ENCODE measurements around the gene GNG12.
A peak's percentile ranks its signal among the peaks of the same experiment; 100 is the strongest.
"Not testable (repeated sequence)": the region's sequence is repeated elsewhere in the genome, so short reads cannot be mapped to it uniquely, and the experiment has no call there.

Gene GNG12

DNA sequence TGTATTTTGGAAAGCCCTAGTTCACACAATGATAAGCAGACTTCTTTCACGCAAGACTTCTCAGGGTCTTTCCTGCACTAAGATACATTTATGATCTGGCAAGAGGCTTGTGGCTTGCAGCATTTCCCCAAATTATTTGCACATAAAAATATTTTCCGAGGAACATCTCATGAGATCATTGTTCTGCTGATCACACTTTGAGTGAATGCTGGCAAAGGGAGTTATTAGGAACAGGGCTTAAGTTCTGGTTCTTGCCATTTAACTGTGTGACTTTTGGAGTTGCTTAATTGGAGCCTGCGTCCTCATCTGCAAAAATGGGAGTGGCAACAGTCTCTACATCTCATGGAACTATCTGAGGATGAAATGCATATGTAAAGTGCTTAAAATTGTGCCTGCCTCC, 98.1 kb downstream of the GNG12 start:
- DNase-seq: no peak

DNA sequence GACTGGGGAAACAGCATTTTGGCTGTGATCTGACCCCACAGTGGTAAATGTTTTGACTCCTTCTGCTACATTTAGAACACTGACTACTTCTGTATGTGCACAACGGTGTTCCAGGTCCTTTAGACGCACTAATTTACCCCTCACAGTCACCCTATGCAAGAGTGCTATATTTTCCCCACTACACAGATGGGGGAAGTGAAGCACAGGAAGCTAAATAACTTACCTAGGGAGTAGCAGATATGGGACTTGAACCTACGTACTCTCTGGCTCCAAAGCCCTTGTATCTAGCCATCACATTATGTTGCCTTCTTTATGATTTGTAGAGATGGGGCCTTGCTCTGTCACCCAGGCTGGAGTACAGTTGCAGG, 99.0 kb downstream of the GNG12 start:
- DNase-seq: no peak

DNA sequence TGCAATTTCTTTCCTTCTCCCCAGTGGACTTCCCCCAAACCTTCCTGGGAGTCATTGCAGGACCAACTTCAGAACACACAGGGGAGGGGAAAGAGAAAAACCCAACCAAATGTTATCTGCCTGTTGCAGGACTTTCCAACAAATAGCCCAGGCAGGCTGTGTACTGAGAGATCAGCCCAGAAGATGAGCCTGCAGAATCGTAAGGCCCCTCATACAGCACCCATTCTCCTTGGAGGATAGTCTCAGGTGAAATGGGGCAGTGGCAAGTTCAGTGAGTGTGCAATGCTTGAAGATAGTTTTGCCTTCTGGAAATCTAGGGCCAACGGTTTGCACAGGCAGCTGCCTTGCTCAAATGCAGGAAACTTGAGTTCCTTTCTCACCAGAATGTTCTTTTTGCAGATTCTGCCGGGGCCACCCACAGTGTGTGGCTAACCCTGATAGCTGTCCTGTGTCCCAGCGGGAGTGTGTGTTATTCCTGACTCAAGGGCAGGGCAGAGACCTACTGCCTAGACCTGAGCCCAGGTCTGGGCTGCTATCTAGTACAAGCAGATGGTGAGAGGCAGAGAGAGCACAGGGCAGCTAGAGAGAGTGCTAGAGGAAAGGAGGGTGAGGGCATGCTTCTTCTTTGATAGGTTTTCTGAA, 99.5 kb downstream of the GNG12 start:
- DNase-seq: no peak

DNA sequence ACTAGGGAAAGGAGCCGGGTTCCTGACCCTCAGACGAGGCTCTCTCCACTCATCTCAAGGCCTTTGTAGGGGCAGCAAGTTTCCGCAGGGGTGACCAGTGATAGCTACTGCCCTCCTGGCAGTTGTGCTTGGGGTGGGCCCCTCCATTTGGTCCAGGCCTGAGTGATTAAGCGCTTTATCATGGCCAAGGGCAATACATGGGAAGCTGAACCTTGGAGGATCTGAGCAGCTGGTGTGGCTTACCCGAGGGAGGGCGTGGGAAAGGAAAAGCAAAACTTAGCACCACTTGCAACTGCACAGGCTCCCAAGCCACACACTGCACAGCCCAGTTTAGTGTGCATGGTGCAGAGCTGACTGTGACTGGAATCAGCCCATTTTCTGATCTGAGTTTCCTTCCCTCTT, 100.5 kb downstream of the GNG12 start:
- no peak for DNase-seq

DNA sequence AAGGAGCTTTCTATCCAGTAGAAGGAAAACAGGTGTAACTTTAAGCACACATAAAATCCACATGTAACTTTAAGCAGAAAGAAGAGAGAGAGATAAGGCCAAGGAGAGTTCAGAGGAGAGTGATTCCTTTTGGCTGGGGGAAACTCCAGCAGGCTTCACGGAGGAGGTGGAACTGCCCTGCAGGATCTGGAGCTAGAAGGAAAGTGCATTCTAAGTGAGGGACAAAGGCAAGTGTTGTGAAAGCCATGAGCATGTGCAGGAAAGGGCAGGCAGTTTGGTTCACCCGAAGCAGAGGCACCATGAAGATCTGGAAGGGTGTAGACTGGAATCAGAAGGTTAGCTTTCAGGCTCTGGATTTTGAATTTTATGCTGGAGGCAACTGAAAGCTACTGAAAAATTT, 101.9 kb downstream of the GNG12 start:
- DNase-seq: no peak

DNA sequence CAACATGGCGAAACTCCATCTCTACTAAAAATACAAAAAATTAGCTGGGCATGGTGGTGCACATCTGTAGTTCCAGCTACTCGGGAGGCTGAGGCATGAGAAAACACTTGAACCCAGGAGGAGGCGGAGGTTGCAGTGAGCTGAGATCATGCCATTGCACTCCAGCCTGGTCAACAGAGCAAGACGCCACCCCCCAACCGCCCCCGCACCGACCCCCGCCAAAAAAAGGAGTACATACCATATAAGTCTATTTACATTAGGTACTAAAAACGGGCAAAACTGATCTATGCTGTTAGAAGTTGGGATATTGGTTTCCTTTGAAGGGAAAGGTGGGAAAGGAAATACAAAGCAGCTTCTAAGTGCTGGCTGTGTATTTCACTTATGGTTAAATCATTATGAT, 103.0 kb downstream of the GNG12 start:
- DNase-seq: not testable (repeated sequence)

DNA sequence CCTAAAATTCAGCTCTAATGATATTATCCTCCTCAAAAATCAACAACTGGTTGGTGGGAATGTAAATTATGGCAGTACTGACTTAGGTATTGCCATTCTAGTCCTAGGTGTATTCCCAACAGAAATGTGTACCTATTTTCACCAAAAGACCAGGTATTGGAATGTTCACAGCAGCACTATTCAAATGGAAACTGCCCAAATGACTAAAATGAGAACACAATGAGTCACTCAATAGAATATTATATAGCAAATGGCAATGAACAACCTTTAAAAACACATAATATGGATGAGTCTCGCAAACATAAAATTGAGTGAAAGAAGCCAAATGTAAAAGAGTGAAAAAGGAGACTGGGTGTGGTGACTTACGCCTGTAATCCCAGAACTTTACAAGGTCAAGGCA, 103.4 kb downstream of the GNG12 start:
- DNase-seq: no peak

DNA sequence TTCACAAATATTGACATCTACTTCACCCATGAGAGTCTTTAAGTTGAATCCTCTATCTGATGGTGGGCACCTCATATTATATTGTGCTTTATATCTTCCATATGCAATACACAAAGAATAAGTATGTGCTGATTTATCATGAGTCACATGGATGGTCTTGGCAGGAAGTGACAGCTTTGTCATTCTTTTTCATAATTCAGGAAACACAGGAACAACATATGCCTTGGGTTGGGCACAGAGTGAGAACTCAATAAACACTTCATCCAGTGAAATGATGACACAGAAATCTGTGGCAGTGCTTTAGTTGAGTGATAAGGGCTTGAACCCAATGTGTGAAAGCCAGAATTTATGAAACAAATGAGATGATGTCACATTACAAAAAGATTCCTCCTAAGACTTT, 107.0 kb downstream of the GNG12 start:
- no peak for DNase-seq

DNA sequence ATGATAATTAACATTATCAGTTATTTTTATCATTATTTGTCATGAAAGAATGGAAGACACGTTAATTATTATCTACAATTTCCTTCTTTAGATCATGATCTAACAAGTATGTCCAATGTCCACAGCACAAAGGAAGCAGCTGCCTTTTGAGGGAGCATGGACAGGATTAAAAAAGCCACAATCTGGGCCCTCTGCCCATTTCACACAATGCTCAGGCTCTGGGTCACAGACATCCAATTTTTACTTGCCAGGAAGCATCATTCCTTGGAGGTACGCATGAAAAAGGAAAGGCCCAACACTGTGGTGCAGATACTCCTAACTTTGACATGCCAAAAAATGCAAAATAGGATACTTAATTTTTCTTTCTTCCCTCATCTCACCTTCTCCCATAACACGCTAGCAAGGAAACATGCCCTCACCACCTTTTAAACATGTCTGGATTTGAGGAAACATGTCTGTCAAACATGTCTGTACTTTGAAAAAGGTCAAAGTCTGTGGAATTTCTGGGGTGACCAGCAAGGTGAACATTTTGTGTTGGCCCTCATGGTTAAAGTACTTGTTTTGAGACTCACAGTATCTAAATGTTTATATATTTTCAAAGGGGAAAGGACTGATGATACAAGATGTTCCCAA, 108.2 kb downstream of the GNG12 start:
- DNase-seq: peak in 4 of 56 donors; percentile 6 to 13 (median 10)

DNA sequence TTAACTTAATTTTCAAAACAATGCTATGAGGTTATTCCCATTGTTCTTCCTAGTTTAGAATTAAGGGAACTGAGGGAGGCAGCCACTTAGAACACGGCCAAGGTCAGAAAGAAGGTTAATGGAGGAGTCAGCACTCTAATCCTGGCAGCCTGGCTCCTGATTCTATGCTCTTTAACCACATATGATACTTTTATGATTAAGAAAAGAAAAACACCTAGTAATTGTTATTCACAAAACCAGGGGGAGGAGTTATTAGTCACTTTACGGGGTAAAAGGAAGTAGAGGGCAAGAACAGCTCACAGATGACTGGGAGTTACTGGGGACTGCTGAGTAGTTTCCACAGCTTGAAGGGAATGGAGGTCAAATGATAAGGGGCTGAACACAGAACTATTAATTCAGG, 109.6 kb downstream of the GNG12 start:
- no peak for DNase-seq

DNA sequence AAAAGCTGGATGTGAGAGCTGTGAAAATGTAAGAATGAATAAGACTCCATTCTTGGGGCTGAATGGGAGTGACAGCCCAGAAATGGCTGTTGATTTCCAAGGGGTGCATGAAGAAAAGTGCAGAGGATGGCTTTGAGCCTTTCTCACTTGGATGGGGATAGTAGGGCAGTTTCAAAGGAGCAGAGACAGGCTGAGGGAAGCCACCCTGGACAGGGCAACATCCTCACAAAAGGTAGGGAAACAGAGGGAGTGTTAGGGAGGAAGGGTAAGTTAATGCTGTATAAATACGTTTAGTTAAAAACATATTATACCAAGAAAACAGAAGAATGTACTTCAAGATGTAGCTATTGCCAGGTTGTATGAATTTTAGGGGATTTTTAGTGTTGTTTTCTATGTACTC, 110.1 kb downstream of the GNG12 start:
- DNase-seq: no peak

DNA sequence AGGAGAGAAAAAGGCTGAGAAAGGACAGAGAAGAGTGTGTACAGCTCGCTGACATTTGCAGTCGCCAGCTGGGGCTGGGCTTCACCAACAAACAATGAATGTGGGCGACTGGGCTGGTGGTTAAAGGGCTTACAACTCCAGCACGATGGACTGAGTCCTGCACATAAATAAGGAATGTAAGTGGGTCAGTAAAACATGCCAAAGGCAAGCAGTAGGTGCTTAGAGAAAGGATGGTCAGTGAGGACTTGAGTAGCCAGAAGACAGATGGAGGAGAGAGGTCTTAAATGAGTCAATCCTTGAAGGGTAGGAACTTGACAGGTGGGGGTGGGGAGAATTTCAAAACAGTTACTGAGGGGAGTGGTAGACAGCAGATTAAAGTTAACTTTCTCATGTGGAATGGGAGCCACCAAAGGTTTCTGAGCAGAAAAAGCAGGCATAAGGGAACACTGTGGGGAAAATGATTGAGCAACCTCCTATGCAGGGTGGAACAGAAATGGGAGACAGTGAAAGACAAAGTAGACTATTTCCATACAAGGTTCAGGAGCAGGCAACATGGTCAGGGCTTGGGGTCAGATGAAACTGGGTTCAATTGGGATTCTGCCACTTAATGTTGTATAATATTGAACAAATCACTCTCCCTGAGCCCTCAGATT, 110.8 kb downstream of the GNG12 start:
- peak in 3 of 56 donors; percentile 6 to 11 (median 6) for DNase-seq

DNA sequence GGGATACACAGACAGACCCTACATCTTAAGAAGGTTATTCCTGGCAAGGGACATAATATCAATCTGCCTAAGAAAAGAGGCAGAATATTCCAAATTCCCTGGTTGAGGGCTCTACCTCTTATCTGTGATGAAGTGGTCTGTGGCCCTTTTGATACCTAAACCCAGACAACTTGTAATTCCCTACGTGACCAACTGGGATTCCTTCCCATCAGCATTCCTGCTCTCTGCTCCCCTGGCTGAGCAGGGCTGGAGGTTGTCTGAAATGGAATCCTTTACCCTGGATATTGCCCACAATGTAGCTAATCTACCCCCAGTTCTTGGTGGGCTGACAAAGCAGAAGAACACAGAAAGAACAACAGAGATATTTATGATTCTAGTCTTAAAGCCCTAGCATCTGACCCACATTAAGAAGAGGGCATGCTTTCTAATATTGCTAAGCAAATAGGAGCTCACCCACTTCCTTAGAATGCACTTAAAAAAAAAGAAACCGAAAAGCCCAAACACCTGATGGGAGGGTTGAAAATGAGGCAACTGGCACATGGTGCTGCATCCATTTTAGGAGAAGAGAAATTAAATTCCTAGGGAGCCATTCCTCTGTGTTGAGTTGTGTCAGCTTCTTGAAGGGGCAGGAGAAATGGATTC, 111.5 kb downstream of the GNG12 start:
- DNase-seq: no peak

DNA sequence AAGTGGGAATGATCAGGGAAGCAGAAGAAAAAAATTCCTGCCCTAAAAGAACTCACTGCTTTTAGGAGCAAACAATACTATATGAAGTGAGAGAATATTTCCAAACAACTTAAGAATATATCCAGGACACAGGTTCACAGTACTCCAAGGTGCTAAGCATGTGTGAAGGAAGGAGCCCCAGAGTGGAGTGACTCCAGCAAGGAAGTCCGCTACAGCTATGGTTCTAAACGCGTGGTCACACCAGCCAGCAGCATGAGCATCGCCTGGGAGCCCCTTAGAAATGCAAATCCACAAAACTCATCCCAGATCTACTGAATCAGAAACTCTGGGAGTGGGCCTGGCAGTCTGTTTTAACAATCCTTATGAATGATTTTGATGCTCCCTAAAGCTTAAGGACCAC, 112.2 kb downstream of the GNG12 start:
- no peak for DNase-seq

DNA sequence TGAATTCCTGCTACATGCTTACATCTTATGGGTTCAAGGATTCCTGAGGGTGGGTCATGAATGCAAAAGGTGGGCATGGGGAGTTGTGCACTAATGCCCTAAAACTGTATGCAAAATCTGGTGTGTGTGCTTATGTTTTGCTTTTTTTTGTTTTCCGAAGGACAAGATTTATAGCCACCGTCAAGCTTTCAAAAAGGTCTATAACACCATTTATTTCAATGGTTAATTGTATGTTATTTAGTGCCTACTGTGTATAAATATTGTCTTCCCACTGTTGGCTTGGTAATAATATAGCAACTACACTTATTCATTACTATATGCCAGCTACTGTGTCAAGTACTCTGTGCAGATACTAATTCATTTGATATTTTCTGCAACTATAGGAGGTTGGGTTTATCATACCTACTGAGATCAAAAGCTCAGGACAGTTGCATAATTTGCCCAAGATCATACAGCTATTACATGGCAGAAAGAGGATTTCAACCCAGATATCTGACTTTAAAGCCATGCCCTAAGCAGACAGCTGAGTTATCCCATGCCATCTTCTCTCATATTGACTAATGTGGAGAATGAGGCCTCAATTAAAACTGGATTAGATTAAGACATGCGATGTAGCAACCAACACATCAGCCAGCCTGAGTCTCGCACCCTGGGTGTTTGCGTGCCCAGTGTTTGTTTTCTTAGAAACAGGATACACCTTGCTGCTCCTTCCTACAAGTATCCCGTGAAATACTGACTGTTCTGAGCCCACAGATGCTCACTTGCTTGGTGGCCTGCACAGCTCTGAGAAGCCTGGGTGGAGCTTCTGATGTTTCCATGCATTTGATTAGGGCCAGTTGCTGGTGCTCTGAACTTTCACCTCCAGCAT, 113.7 kb downstream of the GNG12 start:
- DNase-seq: no peak

DNA sequence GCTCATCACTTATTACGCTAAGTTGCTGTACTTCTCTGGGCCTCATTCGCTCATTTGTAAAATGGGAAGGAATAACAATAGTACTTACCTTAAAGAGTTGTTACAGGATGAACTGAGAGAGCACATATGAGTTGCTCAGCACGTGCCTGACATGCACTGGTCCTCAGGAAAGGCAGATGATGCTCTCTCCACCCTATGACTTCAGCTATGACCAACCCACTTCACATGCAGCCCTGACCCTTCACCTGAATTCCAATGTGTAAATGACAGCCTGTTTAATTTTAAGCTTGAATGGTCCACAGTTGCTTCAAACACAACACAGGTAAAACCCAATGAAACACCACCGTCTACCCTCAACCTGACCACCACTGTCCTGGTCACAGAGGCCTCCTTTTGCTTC, 115.4 kb downstream of the GNG12 start:
- no peak for DNase-seq

DNA sequence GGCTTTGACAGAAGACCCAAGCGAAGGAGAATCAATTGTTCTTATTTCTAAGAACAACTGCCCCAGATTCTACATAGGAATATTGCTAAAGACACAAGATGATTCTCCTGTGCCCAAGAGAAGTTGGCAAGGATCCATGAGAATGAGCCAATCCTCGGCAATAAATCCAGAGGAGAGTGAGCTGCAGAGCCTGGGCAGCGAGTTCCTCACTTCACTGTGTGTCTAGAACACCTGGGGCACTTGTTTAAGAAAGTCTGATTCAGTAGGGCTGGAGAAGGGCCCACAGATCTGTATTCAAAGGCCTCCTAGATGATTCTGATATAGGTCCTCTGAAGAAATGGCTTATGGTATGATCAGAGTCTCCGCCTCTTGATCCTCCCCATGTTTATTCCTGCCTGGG, 116.5 kb downstream of the GNG12 start:
- no peak for DNase-seq

DNA sequence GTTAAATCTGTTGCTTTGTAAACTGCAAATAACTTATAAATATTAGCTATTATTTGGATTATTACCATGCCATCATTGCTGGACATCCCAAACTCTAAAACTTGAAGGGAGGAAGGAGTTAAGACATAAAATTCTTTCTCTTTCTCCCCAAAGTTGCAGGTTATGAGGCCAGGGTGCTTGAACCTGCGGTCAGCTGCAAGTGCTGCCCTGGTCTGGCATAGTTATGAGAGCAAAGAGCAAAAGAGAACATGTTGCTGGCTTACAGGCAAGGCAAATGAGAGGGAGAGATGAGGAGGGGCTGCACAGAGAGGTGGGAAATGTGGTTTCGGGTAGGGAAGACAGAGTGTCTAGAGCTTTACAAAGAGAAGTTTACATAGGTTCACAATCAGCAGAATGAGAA, 117.4 kb downstream of the GNG12 start:
- no peak for DNase-seq

DNA sequence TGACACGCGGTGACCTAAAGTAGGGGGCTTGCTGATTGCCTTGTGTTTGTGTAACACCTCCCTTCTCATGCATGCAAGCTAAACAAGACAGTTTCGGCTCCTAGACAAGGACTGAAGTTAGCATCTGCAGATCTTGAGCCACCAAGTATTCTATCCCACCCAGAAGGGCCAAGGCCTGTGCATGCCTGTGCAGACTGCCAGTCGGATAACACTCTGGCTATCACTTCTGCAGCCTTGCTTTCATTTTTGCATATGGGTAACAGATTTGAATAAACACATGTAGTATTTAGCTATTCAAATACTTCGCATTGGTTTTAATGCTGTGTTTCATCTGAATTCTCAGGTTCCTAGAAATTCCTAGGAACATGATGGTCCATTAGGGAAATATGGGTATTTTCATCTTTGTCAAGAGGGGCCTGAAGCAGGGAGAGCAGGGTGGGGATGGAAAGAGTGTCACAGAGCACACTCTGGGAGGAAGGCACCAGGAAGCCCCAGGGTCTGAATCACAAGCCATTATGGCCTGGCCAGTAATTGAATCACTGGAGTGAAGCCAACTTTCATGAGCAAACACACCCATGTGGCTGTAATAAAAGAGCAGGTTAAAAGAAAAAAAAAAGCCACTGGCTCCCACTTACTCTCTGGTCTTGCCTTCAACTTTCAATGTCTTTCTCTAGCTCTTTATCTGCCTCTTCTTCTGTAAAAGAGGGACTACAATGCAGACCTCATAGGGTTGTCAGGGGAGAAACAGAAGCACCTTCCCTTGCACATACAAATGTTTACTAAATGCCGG, 120.0 kb downstream of the GNG12 start:
- DNase-seq: peak in 1 of 56 donors; percentile 22

DNA sequence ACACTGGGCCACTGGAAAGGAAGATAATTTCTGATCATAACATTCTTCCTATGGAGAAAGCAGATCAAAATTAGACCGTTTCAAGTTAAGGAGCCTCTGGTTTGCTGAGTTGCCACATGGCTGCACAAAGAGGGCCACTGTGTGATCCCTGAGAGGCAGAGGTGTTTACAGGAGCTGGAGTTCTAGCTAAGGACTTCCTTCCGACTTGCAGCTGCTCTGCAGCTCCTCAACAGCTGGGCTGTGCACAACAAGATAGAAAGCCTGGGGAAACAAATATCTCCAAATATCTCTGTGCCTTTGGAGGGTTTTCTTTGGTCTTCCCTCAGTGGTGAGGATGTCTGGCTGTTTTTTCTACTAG, 121.4 kb downstream of the GNG12 start:
- no peak for DNase-seq
